Activated CD8-positive, alpha-beta T cell treated with anti-CD3 and anti-CD28 coated beads for 36 hours (primary cell): ENCODE measurements around the gene ETS1. TPM values are rescaled to one million over a fixed set of nuclear protein-coding genes. Genes with fewer than 3 reads are reported as not detected.
A peak's percentile ranks its signal among the peaks of the same experiment; 100 is the strongest.

Experiments used
- ATAC-seq: fragments of 200-7000 bp; cut with Tn5 transposase; one replicate; pipeline ENCODE4 v1.10.0; 2021; ENCODE audit warnings: mild to moderate bottlenecking, moderate library complexity
- CTCF ChIA-PET: fragments of 350-600 bp; sonication (Branson Sonifier 250); formaldehyde crosslinking; loops from one replicate; lab custom pipeline; 2021; ENCODE audit warnings: antibody characterized with exemption; lab: Charles Lee
- POLR2A ChIA-PET: fragments of 350-600 bp; sonication (Branson Sonifier 250); formaldehyde crosslinking; loops from one replicate; lab custom pipeline; 2021; ENCODE audit warnings: antibody characterized with exemption; lab: Charles Lee
- DNase-seq: peaks from one replicate; pipeline ENCODE4 v3.0.0-alpha.2; 2020
- H3K27ac Mint-ChIP-seq: one replicate; pipeline ENCODE4 v1.8.0; 2021; ENCODE audit warnings: mild to moderate bottlenecking, mixed read lengths
- H3K27me3 Mint-ChIP-seq: one replicate; pipeline ENCODE4 v1.8.0; 2021; ENCODE audit warnings: mixed read lengths
- H3K36me3 Mint-ChIP-seq: one replicate; pipeline ENCODE4 v1.8.0; 2021; ENCODE audit warnings: low read depth, mixed read lengths
- H3K4me1 Mint-ChIP-seq: one replicate; pipeline ENCODE4 v1.8.0; 2021; ENCODE audit warnings: low read depth, mixed read lengths
- H3K4me3 Mint-ChIP-seq: one replicate; pipeline ENCODE4 v1.8.0; 2021; ENCODE audit warnings: mild to moderate bottlenecking, moderate library complexity, mixed read lengths
- H3K9me3 Mint-ChIP-seq: one replicate; pipeline ENCODE4 v1.8.0; 2021; ENCODE audit warnings: mixed read lengths
- intact Hi-C: fragments of 100-400 bp; cut with micrococcal nuclease; formaldehyde crosslinking; loops from one replicate; pipeline ENCODE4 v1.10.0; 2022
- total RNA-seq, 2 experiments: library from RNA; stranded (reverse); gene quantifications; one replicate each; pipeline ENCODE4 v1.2.3, GENCODE V29; 2021
- TF ChIP-seq, protein P1 (sequence below): fragments of 200-600 bp; IDR thresholded peaks from one replicate; pipeline ENCODE4 v1.8.0; 2022; ENCODE audit warnings: antibody characterized with exemption, mild to moderate bottlenecking

The ETS1 gene
- total RNA-seq, 2 experiments from 2014 or later = 527 to 532 TPM

DNA sequence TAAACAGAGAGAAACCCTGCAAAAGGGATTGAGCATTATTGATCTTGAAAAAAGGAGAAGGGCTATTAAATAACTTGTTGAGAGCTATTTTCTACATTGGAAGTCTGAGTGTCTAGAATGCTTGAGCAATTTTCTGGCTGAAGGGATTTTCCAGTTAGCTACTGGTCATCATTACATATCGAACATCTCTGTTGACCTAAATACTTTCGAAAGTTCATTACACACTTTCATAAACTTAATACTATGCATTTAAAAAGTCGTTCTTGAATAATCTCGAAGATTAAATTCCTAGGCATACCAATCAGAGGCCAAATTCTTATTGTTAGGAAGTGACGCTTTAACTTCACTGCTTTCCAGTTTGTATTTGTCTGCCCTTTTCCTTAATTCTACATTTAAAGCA, 13.7 kb downstream of the ETS1 start:
- POLR2A ChIA-PET = interaction anchor here (1.0 to 1.9 kb wide), 3 partner anchors 10 to 25 kb away, joined by 3 to 7 read pairs (median 4); no protein-coding TSS in a partner anchor
- H3K9me3 Mint-ChIP-seq = no peaks in the 10 kb centered on the region
- no peak overlapping the region for H3K27ac Mint-ChIP-seq
- peaks cover 35% of the 10 kb centered on the region for H3K4me1 Mint-ChIP-seq
- no peak for DNase-seq
- no peak overlapping the region for H3K4me3 Mint-ChIP-seq
- CTCF ChIA-PET = interaction anchor here (0.8 to 1.2 kb wide), 5 partner anchors 16 to 54 kb away, joined by 3 to 4 read pairs (median 4); no protein-coding TSS in a partner anchor
- H3K36me3 Mint-ChIP-seq = no peaks in the 10 kb centered on the region
- TF ChIP-seq, protein P1, sequence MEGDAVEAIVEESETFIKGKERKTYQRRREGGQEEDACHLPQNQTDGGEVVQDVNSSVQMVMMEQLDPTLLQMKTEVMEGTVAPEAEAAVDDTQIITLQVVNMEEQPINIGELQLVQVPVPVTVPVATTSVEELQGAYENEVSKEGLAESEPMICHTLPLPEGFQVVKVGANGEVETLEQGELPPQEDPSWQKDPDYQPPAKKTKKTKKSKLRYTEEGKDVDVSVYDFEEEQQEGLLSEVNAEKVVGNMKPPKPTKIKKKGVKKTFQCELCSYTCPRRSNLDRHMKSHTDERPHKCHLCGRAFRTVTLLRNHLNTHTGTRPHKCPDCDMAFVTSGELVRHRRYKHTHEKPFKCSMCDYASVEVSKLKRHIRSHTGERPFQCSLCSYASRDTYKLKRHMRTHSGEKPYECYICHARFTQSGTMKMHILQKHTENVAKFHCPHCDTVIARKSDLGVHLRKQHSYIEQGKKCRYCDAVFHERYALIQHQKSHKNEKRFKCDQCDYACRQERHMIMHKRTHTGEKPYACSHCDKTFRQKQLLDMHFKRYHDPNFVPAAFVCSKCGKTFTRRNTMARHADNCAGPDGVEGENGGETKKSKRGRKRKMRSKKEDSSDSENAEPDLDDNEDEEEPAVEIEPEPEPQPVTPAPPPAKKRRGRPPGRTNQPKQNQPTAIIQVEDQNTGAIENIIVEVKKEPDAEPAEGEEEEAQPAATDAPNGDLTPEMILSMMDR = no peak
- ATAC-seq = no peak
- intact Hi-C loops = no loop called here
- H3K27me3 Mint-ChIP-seq = no peaks in the 10 kb centered on the region

- ChIA-PET CTCF (interaction anchor here (0.8 kb wide), 1 partner anchor 54 kb away, joined by 3 read pairs; no protein-coding TSS in a partner anchor), POLR2A (interaction anchor here (1.4 to 1.9 kb wide), 2 partner anchors 11 to 20 kb away, joined by 4 to 7 read pairs; no protein-coding TSS in a partner anchor)
- H3K36me3 Mint-ChIP-seq = no peaks in the 10 kb centered on the region
- TF ChIP-seq, protein P1 = no peak
- ATAC-seq (no peak), DNase-seq (no peak)
- H3K27ac Mint-ChIP-seq = no peak overlapping the region
- peaks cover 42% of the 10 kb centered on the region for H3K4me1 Mint-ChIP-seq
- intact Hi-C loops = no loop called here
- no peaks in the 10 kb centered on the region for H3K27me3 Mint-ChIP-seq
- no peaks in the 10 kb centered on the region for H3K9me3 Mint-ChIP-seq
- H3K4me3 Mint-ChIP-seq = no peak overlapping the region
These were observed 14.4 kb downstream of the ETS1 start for GRCh38 chr11:128572965-128573364.

DNA sequence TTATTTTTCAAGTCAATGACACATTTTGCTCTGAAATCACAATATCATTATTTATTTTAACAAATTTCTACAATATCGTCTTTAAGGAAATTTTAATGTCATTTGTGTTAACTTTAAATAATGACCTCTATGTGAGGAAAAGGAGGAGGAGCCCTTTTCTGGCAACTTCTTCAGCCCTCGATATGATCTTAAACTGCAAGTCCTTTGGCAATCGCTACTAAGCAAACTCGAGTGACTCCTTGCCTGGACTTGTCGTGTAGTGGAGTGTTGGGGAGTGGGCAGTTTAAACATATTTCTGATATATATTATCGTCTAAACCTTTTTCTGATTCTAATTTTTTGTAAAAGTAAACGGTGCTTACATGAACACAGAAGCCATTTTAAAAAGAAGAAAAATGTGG, 16.7 kb downstream of the ETS1 start:
- Mint-ChIP-seq H3K4me1 (peaks cover 32% of the 10 kb centered on the region), H3K27ac (no peak overlapping the region), H3K4me3 (no peak overlapping the region), H3K9me3 (no peaks in the 10 kb centered on the region), H3K36me3 (no peaks in the 10 kb centered on the region), H3K27me3 (no peaks in the 10 kb centered on the region)
- TF ChIP-seq, protein P1 = no peak
- intact Hi-C loops = no loop called here
- POLR2A ChIA-PET = no interaction called here
- DNase-seq = no peak
- no peak for ATAC-seq
- CTCF ChIA-PET = no interaction called here

- Mint-ChIP-seq H3K27ac (no peak overlapping the region), H3K9me3 (no peaks in the 10 kb centered on the region), H3K4me3 (no peak overlapping the region), H3K36me3 (no peaks in the 10 kb centered on the region), H3K4me1 (peaks cover 18% of the 10 kb centered on the region), H3K27me3 (no peaks in the 10 kb centered on the region)
- ATAC-seq (no peak), DNase-seq (no peak)
- intact Hi-C loops = no loop called here
- CTCF ChIA-PET = interaction anchor here (0.6 to 1.1 kb wide), 2 partner anchors 17 to 57 kb away, joined by 3 read pairs; no protein-coding TSS in a partner anchor
- TF ChIP-seq, protein P1 = no peak
- POLR2A ChIA-PET = interaction anchor here (1.1 kb wide), 1 partner anchor 15 kb away, joined by 6 read pairs; no protein-coding TSS in a partner anchor
These were observed 18.1 kb downstream of the ETS1 start for GRCh38 chr11:128569291-128569690.

DNA sequence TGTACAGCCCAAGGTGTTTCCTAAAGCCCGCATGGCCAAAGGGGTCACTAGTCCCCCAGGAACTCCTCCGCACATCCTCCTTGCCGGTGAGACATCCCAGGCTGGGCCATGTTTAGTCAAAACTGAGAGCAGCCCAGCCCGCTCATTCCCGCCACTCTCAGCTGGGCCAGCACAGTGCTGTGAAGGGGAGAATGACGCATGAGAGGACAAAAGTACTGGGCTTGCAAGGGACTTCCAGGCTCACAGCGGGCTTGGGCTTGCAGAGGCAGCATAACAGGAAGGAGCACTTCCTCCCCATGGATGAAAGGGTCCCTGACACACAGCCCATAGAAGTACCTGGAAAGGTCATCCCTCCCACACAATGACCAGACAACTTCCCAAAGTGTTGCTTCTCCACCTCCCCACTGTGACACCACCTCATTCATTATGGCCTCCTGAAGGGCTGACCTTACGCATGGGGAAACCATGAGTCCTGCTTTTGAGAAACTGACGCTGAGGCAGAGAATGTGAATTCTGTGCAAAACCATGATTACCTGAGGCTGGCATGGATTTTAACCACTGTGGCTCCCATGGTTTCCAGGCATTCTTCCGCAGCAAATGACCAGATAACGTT, 19.1 kb downstream of the ETS1 start:
- peak overlapping the region; percentile 18 for H3K27ac Mint-ChIP-seq
- peak; percentile 64 for ATAC-seq

More for the DNA sequence above, 19.1 kb downstream of the ETS1 start:
- H3K27me3 Mint-ChIP-seq = no peaks in the 10 kb centered on the region
- intact Hi-C loops = no loop called here
- POLR2A ChIA-PET = no interaction called here
- TF ChIP-seq, protein P1 = no peak
- CTCF ChIA-PET = interaction anchor here (0.8 kb wide), 1 partner anchor 12 kb away, joined by 3 read pairs; no protein-coding TSS in a partner anchor
- H3K4me1 Mint-ChIP-seq = peaks cover 17% of the 10 kb centered on the region
- H3K36me3 Mint-ChIP-seq = no peaks in the 10 kb centered on the region
- DNase-seq = peak; percentile 45
- no peak overlapping the region for H3K4me3 Mint-ChIP-seq
- H3K9me3 Mint-ChIP-seq = no peaks in the 10 kb centered on the region
